HepG2 (cell line): ENCODE measurements around the gene ENDOD1. TPM values are rescaled to one million over a fixed set of nuclear protein-coding genes. Genes with fewer than 3 reads are reported as not detected.

Experiments
- ATF3 ChIP-seq: sonication (generic); formaldehyde crosslinking; IDR thresholded peaks from 2 replicates; pipeline ENCODE4 v1.4.0; 2020; ENCODE audit warnings: missing genetic modification reagents
- HDAC1 ChIP-seq: sonication (generic); formaldehyde crosslinking; IDR thresholded peaks from 2 replicates; pipeline ENCODE4 v1.5.1; 2020; ENCODE audit warnings: mild to moderate bottlenecking, missing genetic modification reagents
- JARID2 ChIP-seq: sonication (generic); formaldehyde crosslinking; IDR thresholded peaks from 2 replicates; pipeline ENCODE4 v1.8.1; 2023; ENCODE audit warnings: missing genetic modification reagents, inconsistent platforms; ENCODE audit not compliant: insufficient replicate concordance
- KAT7 ChIP-seq: IDR thresholded peaks from 2 replicates; pipeline ENCODE4 v1.6.1; 2018; ENCODE audit warnings: borderline replicate concordance, missing compliant biosample characterization
- MBD4 ChIP-seq: IDR thresholded peaks from 2 replicates; pipeline ENCODE4 v1.6.1; 2012; ENCODE audit warnings: low read length, inconsistent platforms, borderline replicate concordance
- MXI1 ChIP-seq: IDR thresholded peaks from 3 replicates; pipeline ENCODE4 v1.6.1; 2012; ENCODE audit warnings: low read depth, low read length, inconsistent platforms, borderline replicate concordance
- NFE2 ChIP-seq: sonication (generic); formaldehyde crosslinking; IDR thresholded peaks from 2 replicates; pipeline ENCODE4 v1.4.0; 2020; ENCODE audit warnings: missing genetic modification reagents
- NFE2L1 ChIP-seq: sonication (generic); formaldehyde crosslinking; IDR thresholded peaks from 2 replicates; pipeline ENCODE4 v1.4.0; 2020; ENCODE audit warnings: missing genetic modification reagents, mild to moderate bottlenecking, borderline replicate concordance
- PAX8 ChIP-seq: sonication (generic); formaldehyde crosslinking; IDR thresholded peaks from 2 replicates; pipeline ENCODE4 v1.8.0; 2022; ENCODE audit warnings: mild to moderate bottlenecking, missing genetic modification reagents, borderline replicate concordance
- SAFB2 ChIP-seq: sonication (generic); formaldehyde crosslinking; IDR thresholded peaks from 2 replicates; pipeline ENCODE4 v1.5.1; 2020; ENCODE audit warnings: missing genetic modification reagents, low read depth, mild to moderate bottlenecking, borderline replicate concordance
- TBX2 ChIP-seq: sonication (generic); formaldehyde crosslinking; IDR thresholded peaks from 2 replicates; pipeline ENCODE4 v1.5.0; 2020; ENCODE audit warnings: missing genetic modification reagents, mild to moderate bottlenecking, borderline replicate concordance
- THRA ChIP-seq: sonication (generic); formaldehyde crosslinking; IDR thresholded peaks from 2 replicates; pipeline ENCODE4 v1.4.0; 2020; ENCODE audit warnings: missing genetic modification reagents, borderline replicate concordance
- YEATS4 ChIP-seq: sonication (generic); formaldehyde crosslinking; IDR thresholded peaks from 2 replicates; pipeline ENCODE4 v1.4.0; 2020; ENCODE audit warnings: missing genetic modification reagents, borderline replicate concordance
- ZNF280B ChIP-seq: sonication (generic); formaldehyde crosslinking; IDR thresholded peaks from 2 replicates; pipeline ENCODE4 v1.5.0; 2020; ENCODE audit warnings: missing genetic modification reagents, mild to moderate bottlenecking, borderline replicate concordance
- ZNF619 ChIP-seq: sonication (generic); formaldehyde crosslinking; IDR thresholded peaks from 2 replicates; pipeline ENCODE4 v1.4.0; 2020; ENCODE audit warnings: mild to moderate bottlenecking, missing genetic modification reagents
- ZNF646 ChIP-seq: sonication (generic); formaldehyde crosslinking; IDR thresholded peaks from 2 replicates; pipeline ENCODE4 v1.9.0; 2021; ENCODE audit warnings: mild to moderate bottlenecking, missing genetic modification reagents
- ZNF720 ChIP-seq: sonication (generic); formaldehyde crosslinking; IDR thresholded peaks from 2 replicates; pipeline ENCODE4 v1.4.0; 2020; ENCODE audit warnings: missing genetic modification reagents
- ZNF780A ChIP-seq: sonication (generic); formaldehyde crosslinking; IDR thresholded peaks from 2 replicates; pipeline ENCODE4 v1.8.0; 2022; ENCODE audit warnings: mild to moderate bottlenecking, missing genetic modification reagents, moderate library complexity
- polyA plus RNA-seq, 8 experiments: library from polyadenylated mRNA; depleted of rRNA in 3 of 8; stranded (reverse) in 7 of 8; unstranded in 1 of 8; fragments of >200 nt; fragmentation: Illumina TruSeq in 4 of 8; extraction: Trizol in 4 of 8; gene quantifications; 2 replicates each; pipeline versions ENCODE4 v1.2.1 to v1.2.3, GENCODE V29; 2011 to 2016; ENCODE audit warnings: low read depth in 4 of 8, missing spikeins in 1 of 8, mixed read lengths in 1 of 8; ENCODE audit not compliant: insufficient read depth in 1 of 8
- total RNA-seq, 5 experiments: library from RNA; depleted of rRNA; stranded (reverse); fragments of >200 nt; fragmentation: Illumina TruSeq; extraction: Trizol; gene quantifications; 2 replicates each; pipeline ENCODE4 v1.2.3, GENCODE V29; 2016; ENCODE audit warnings: low read depth in 1 of 5

Gene ENDOD1
- total and polyA plus RNA-seq, 2 of the 13 experiments (the other 11 are each of a cell fraction or from before 2014, with no cell fraction given): 2.0 to 6.8 TPM

GRCh38 chr11:95067039-95067840 is 22.4 kb upstream of the ENDOD1 start (continued):
- TF ChIP-seq ZNF646 (CRISPR knock-in tag): no peak
- no peak for TF ChIP-seq NFE2 (CRISPR knock-in tag)
- TF ChIP-seq MXI1: peak; percentile 4; the same call in 1 of the 3 replicates
- TF ChIP-seq ZNF280B (CRISPR knock-in tag): peak; percentile 49; the same call in 1 of the 2 replicates
- TF ChIP-seq SAFB2 (CRISPR knock-in tag): no peak
- TF ChIP-seq KAT7: peak; percentile 83; the same call in 1 of the 2 replicates
- peak; percentile 62 for TF ChIP-seq ZNF619 (CRISPR knock-in tag)
- TF ChIP-seq MBD4: no peak
- no peak for TF ChIP-seq THRA
- no peak for TF ChIP-seq ZNF780A (CRISPR knock-in tag)
- TF ChIP-seq JARID2 (CRISPR knock-in tag): no peak
- TF ChIP-seq HDAC1 (CRISPR knock-in tag): peak; percentile 76
- TF ChIP-seq NFE2L1: no peak
- TF ChIP-seq YEATS4 (CRISPR knock-in tag): peak; percentile 92
- no peak for TF ChIP-seq PAX8
- TF ChIP-seq ATF3: no peak
- no peak for TF ChIP-seq ZNF720
- peak; percentile 56; the same call in 1 of the 2 replicates for TF ChIP-seq TBX2 (CRISPR knock-in tag)
